Stimulated activated CD8-positive, alpha-beta memory T cell treated with anti-CD3 and anti-CD28 coated beads, Interleukin-4, amount 100 ng/mL, for 24 hours (primary cell): Measurements from ENCODE around the gene NOTCH2NLA.
"Not testable (repeated sequence)": the region's sequence is repeated elsewhere in the genome, so short reads cannot be mapped to it uniquely, and the experiment has no call there.

Experiments
- DNase-seq: peaks from one replicate; pipeline ENCODE4 v3.0.0-alpha.2; 2020; ENCODE audit warnings: low read depth

The NOTCH2NLA gene

GRCh38 chr1:146228710-146229477 is at the start of gene NOTCH2NLA:
Gene NOTCH2NLA (minus strand): TSS chr1:146229021. CDS start chr1:146189337, 39,684 bp downstream.
- not testable (repeated sequence) for DNase-seq

DNA sequence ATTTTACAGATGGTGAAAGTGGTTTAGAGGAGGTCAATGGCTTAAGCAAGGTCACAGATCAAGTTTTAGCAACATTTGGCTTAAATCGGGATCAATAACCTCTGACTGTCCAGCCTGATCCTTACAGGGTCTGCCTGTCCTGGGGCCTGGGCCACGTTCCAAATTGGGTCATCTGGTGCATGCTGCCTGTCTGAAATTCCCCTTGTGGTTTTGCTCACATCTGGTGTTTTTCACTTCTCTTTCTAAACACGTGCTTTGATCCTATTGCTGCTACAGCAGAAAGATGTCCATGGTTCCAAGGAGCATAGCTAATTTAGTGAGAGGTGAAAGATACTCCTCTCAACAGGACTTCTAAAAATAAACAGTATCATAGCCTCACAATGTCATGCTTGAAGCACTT is 49.5 kb upstream of the NOTCH2NLA start:
- not testable (repeated sequence) for DNase-seq

DNA sequence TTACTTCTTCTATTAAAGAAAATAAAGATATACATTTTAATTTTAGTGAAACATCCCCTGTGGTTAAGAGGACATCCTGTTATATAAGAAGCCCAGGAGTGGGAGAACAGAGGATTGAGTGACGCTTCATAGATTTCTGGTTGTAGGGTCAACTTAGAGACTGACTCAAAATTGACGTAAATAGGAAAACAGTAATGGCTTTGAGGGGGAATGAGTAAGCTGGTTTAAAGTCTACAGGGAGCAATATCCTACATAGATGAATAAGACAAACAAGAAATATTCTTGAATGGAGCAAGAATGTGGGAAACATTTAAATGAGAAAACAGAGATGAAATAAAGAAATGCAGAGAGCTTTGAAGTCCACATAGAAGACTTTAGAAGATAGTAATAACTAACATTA is 48.3 kb upstream of the NOTCH2NLA start:
- DNase-seq: not testable (repeated sequence)

DNA sequence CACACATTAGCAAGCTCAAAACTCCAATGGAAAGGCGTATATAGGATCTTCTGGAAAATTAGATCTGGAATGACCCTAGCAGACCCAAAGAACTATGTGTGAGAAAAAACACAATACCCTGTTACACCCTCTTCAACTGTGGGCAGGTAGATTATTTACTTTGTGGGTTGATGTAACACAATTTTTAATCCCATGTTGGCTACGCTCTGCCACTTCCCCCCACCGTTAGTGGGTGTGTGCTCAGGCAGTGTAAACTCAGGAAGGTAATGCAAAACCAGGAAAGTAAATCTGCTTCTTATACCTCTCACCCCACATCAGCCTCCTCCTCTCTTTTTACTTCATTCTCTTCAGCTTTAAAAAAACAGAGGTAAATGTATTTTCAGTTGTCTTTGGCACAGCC is 45.3 kb upstream of the NOTCH2NLA start:
- DNase-seq: not testable (repeated sequence)

DNA sequence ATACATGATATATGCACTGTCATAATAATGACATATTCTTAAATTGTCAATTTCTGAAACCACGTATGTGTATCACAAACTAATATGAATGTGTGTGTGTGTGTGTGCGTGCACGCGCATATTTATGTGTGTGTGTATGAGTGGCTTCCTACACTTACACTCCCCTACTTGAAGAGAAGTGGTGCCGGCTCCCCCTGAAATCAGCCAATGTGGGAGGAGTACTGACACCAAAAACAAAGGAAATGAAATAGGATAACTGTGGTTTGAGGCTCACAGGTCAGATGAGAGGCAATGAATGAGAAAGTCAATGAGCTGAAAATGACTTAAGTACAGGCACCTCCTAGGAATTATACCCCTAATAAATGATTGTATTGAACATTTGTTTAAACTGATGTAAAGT is 44.4 kb upstream of the NOTCH2NLA start:
- DNase-seq: not testable (repeated sequence)

DNA sequence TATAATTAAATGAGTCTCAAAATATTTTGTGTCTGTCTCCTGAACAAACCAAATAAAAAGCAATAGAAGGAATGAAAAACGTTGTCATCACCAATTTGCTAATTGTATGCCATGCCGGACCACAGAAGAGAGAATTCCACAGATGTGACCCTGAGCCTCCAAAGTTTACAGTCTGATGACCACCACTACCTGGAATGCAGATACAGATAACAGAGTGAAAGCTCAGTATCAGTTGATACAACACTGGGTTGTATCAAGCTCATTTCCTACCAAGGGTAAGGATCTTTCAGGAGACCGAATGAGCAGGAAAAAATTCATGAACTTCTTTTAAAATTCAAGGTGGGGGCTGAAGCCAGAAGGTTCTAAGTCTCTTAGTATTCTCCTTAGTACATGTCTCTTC is 43.9 kb upstream of the NOTCH2NLA start:
- not testable (repeated sequence) for DNase-seq

GRCh38 chr1:146271977-146272376 is 43.2 kb upstream of the NOTCH2NLA start:
- not testable (repeated sequence) for DNase-seq

GRCh38 chr1:146270129-146270528 is 41.3 kb upstream of the NOTCH2NLA start:
- DNase-seq: not testable (repeated sequence)

- not testable (repeated sequence) for DNase-seq
Measured at GRCh38 chr1:146266179-146266748, 37.4 kb upstream of the NOTCH2NLA start.

- DNase-seq: not testable (repeated sequence)
Measured at GRCh38 chr1:146264761-146265160, 35.9 kb upstream of the NOTCH2NLA start.

DNA sequence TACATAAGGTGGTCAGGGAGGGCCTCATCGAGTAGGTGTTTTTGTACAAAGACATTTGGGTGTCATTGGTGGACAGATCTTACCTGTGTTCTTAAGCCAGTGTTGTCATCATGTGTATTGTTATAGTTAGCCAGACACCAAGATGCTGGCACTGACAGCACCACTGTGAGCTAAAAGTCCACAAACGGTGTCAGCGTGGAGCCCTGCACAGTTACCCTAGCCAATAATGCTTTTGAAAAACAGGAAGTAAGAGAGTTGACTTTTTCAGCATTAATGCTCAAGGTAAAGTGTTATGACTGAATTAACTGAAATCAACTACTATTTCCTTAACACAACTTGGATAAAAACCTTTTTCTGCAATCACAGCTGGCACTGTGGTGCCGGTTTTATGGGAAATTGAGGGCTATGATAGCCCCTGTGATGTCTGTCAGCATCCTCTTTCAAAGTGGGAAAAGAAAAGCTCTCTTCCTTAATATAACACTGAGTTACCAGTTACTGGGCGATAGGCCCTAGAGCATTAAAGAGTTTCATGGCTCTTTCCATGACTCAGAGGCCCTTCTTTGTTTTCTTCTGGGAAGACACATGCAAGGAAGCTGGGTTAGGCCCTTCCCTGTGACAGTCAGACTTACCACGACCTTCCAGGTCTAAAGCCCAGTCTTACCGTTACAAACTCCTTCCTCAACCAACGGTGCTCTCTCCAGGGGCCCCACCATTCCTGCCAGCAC is 31.3 kb upstream of the NOTCH2NLA start:
- not testable (repeated sequence) for DNase-seq

DNA sequence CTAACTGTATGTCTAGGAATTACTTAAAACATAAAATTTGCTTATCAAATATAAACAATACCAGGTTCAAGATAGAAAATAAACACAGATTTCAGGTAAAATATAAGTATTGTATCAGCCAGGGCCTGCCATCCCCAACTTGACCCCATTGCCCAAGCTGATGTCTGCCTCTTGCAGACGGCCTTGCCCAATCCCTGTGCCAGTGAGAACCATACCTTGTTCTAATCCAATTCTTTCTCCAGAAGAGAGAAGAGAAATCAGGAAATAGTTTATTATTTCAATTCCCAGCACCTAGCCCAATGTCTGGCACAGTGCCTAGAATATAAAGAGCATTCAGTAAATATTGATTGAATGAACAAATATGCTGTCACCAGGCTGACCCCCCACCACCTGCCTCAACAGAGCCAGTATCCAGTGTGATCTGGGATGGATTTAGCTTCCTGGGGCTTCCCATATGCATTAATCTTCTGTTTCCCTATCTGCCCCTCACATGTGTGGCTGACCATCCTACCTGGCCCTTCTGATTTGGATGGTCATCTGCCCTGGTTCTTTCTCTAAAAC is 29.3 kb upstream of the NOTCH2NLA start:
- DNase-seq: not testable (repeated sequence)

GRCh38 chr1:146254569-146255197 is 25.9 kb upstream of the NOTCH2NLA start:
- DNase-seq: not testable (repeated sequence)

GRCh38 chr1:146253249-146253855 is 24.5 kb upstream of the NOTCH2NLA start:
- DNase-seq: not testable (repeated sequence)

DNA sequence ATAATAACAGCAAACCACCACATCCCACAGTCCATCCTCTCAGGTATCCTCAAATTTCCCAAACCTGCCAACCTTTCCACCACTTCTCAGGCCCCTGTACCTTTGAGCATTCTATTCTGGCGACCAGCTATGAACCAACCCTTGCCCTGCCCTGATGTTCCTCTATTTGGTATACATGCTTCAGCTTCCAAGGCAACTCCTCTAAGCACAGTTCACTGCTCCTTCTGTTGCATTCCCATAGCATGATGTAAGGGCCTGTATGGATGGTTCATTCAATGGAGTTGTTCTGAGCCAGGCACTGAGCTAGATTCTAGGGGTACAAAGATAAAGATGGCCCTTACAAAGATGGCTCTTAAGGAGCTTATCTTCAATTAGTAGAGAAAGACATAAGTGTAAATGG is 22.7 kb upstream of the NOTCH2NLA start:
- DNase-seq: not testable (repeated sequence)

DNA sequence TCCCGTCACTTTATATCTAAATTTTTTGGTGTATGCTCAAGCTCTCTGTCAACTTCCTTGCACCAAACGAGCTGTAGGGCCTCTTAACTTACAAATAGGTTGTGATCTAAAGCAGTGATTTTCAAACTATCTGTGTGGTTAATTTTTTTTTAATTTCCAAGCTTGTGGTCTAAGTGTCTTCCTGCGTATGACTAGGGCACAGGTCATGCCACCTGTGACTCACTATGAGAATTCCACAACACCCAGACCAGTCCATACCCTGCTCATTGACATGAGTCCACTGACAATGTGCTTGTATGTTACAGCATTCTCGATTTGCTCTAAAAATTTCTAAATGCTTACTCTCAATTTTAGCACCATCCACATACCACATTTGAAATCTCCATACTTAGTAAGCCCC is 19.8 kb upstream of the NOTCH2NLA start:
- not testable (repeated sequence) for DNase-seq

GRCh38 chr1:146236626-146237025 is 7.8 kb upstream of the NOTCH2NLA start:
- not testable (repeated sequence) for DNase-seq

DNA sequence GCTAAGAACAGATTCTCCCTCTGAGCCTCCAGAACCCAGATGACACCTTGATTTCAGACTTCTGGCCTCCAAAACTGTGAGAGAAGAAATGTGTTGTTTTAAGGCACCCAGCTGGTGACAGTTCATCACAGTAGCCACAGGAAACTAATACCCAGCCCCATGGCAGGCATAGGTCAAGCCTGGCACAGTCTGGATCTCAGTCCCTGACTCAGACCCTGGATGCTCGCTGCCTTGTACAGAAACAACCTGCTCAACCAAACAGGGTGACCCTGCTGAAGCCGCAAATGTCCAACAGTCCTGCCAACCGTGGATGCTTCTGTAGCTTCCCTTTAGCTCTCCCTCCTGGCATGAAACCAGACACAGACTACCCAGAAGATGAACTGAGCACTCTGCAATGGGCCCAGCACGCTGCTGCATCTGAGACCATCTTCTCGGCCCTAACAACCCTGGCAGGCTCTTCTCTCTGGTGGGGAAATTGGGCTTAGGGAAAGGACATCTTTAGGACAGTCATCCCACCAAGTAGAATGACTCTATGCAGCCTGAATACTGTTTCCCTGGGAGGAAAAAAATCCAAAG is 7.3 kb upstream of the NOTCH2NLA start:
- DNase-seq: not testable (repeated sequence)

DNA sequence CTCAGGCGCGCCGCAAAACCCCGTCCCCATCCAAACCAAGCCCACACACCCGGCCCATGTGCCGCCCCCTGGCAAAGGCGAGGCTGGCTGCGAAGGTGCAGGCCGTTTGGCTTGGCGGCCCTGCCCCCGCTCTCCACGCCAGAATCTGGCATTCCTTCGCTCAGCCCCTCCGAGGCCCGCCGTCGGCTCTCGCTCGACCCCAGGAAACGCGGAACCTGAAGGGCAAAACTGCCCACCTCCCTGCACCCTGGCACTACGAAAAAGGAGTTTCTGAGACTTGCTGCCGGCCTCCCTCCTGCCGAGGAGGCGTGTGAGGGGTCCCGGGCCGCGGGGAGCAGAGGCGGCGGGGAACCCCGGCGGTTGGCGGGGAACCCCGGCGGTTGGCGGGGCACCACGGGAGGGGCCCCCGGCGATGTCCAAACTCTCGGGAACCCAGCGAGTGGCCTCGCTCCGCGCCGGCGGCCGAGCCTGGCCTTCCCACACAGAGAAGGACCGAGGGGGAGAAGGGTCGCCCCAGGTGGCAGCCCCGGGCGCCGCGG is 608 bp downstream of the NOTCH2NLA start:
- not testable (repeated sequence) for DNase-seq

DNA sequence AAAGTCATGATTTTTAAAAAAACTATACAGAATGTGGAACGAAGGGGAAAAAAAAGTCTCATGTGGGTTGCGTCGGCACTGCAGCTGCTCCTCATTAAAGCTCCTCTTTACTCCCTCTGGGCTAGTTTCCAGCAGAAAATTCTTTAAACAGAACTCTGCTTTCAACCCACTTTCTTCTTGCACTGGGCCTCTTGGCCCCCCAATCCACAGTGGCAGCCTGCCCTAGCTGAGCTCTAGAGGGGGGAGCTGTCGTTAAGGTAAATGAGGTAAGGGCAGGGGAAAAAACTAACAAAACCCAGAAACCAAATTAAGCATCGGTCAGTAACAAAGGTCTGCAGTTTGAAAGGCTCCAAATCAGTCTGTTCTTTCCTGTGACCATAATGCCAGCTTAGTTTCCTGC is 54.3 kb downstream of the NOTCH2NLA start:
- not testable (repeated sequence) for DNase-seq

- DNase-seq: not testable (repeated sequence)
Measured at GRCh38 chr1:146167740-146168139, 61.1 kb downstream of the NOTCH2NLA start.
